Measurements from ENCODE around the gene PLCB2. TPM values are rescaled to one million over a fixed set of nuclear protein-coding genes. Genes with fewer than 3 reads are reported as not detected.

Gene PLCB2
- total and polyA plus RNA-seq, 9 of the 15 experiments (the other 6 are each of a cell fraction or from before 2014, with no cell fraction given) = 0.37 to 12.3 (median 8.0) TPM

- TF ChIP-seq MXD1 (CRISPR knock-in tag; IDR thresholded peaks at IDR 0.05; ENCODE audit: borderline replicate concordance, poor library complexity, severe bottlenecking) (no peak), DMBX1 (CRISPR knock-in tag; IDR thresholded peaks at IDR 0.05; ENCODE audit: borderline replicate concordance) (no peak), ZNF644 (tag; IDR thresholded peaks at IDR 0.05; ENCODE audit: low read depth) (no peak), SMARCA5 (IDR thresholded peaks at IDR 0.05) (no peak), E2F6 (IDR thresholded peaks at IDR 0.05; ENCODE audit: borderline replicate concordance in 1 of 2, extremely low read depth in 1 of 2, insufficient read depth in 1 of 2, insufficient read length in 1 of 2, low read depth in 1 of 2, low read length in 1 of 2, poor library complexity in 1 of 2, severe bottlenecking in 1 of 2) (no peak), NKRF (IDR thresholded peaks at IDR 0.05; ENCODE audit: borderline replicate concordance) (no peak)
- TF ChIP-seq, protein P1, sequence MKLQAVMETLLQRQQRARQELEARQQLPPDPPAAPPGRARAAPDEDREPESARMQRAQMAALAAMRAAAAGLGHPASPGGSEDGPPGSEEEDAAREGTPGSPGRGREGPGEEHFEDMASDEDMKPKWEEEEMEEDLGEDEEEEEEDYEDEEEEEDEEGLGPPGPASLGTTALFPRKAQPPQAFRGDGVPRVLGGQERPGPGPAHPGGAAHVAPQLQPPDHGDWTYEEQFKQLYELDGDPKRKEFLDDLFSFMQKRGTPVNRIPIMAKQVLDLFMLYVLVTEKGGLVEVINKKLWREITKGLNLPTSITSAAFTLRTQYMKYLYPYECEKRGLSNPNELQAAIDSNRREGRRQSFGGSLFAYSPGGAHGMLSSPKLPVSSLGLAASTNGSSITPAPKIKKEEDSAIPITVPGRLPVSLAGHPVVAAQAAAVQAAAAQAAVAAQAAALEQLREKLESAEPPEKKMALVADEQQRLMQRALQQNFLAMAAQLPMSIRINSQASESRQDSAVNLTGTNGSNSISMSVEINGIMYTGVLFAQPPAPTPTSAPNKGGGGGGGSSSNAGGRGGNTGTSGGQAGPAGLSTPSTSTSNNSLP (IDR thresholded peaks at IDR 0.05; ENCODE audit: borderline replicate concordance, low read depth, low read length) = no peak
- TF ChIP-seq, protein P2, sequence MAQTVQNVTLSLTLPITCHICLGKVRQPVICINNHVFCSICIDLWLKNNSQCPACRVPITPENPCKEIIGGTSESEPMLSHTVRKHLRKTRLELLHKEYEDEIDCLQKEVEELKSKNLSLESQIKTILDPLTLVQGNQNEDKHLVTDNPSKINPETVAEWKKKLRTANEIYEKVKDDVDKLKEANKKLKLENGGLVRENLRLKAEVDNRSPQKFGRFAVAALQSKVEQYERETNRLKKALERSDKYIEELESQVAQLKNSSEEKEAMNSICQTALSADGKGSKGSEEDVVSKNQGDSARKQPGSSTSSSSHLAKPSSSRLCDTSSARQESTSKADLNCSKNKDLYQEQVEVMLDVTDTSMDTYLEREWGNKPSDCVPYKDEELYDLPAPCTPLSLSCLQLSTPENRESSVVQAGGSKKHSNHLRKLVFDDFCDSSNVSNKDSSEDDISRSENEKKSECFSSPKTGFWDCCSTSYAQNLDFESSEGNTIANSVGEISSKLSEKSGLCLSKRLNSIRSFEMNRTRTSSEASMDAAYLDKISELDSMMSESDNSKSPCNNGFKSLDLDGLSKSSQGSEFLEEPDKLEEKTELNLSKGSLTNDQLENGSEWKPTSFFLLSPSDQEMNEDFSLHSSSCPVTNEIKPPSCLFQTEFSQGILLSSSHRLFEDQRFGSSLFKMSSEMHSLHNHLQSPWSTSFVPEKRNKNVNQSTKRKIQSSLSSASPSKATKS (CRISPR knock-in tag; IDR thresholded peaks at IDR 0.05) = no peak
- TF ChIP-seq, protein P3, sequence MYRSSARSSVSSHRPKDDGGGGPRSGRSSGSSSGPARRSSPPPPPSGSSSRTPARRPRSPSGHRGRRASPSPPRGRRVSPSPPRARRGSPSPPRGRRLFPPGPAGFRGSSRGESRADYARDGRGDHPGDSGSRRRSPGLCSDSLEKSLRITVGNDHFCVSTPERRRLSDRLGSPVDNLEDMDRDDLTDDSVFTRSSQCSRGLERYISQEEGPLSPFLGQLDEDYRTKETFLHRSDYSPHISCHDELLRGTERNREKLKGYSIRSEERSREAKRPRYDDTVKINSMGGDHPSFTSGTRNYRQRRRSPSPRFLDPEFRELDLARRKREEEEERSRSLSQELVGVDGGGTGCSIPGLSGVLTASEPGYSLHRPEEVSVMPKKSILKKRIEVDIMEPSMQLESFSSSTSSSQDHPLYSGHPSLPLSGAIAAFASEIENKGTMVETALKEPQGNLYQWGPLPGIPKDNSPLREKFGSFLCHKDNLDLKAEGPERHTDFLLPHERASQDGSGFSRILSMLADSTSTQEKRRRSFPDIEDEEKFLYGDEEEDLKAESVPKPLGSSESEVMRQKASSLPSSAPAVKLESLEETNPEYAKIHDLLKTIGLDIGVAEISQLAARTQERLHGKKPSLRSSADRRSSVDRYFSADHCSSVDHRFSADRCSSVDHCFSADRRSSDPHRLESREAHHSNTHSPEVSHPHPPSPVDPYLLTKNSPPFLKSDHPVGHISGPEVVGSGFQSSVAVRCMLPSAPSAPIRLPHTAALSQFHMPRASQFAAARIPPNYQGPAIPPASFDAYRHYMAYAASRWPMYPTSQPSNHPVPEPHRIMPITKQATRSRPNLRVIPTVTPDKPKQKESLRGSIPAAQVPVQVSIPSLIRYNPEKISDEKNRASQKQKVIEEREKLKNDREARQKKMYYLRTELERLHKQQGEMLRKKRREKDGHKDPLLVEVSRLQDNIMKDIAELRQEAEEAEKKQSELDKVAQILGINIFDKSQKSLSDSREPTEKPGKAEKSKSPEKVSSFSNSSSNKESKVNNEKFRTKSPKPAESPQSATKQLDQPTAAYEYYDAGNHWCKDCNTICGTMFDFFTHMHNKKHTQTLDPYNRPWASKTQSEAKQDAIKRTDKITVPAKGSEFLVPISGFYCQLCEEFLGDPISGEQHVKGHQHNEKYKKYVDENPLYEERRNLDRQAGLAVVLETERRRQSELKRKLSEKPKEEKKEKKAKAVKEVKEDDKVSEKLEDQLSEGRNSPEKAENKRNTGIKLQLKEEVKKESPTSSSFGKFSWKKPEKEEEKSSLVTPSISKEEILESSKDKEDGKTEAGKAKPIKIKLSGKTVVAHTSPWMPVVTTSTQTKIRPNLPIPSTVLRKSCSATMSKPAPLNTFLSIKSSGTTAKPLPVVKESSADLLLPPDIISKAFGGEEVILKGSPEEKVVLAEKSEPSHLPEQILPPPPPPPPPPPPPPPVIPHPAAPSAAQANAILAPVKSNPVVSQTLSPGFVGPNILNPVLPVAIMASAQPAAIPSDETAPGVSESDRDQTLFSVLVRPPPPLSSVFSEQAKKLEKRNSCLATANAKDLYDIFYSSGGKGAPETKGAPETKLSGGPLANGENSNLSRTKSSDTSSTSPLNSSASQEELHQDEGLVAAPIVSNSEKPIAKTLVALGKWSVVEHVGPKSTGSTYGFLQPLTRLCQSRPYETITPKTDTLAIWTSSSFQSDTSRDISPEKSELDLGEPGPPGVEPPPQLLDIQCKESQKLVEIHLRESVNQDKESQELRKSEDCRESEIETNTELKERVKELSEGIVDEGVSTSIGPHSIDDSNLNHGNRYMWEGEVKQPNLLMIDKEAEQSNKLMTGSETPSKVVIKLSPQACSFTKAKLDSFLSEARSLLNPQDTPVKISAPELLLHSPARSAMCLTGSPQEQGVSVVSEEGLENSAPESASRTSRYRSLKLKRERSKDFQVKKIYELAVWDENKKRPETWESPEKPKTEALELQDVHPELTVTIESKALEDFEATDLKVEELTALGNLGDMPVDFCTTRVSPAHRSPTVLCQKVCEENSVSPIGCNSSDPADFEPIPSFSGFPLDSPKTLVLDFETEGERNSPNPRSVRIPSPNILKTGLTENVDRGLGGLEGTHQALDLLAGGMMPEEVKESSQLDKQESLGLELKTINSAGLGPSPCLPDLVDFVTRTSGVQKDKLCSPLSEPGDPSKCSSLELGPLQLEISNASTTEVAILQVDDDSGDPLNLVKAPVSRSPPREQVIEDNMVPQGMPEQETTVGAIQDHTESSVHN (IDR thresholded peaks at IDR 0.05; ENCODE audit: borderline replicate concordance in 1 of 2, low read depth in 1 of 2) = no peak
Measured at GRCh38 chr15:40338041-40338657, 30.4 kb upstream of the PLCB2 start (continued).
